HepG2 (cell line): Measurements from ENCODE around the gene FANCG. TPM values are rescaled to one million over a fixed set of nuclear protein-coding genes. Genes with fewer than 3 reads are reported as not detected.

Experiments
- CHD4 ChIP-seq: fragments of 200-600 bp; sonication (generic); IDR thresholded peaks from 2 replicates; pipeline ENCODE4 v1.7.0; 2017; ENCODE audit warnings: mild to moderate bottlenecking, low read length, borderline replicate concordance
- KLF6 ChIP-seq: IDR thresholded peaks from 2 replicates; pipeline ENCODE4 v1.8.0; 2016; ENCODE audit warnings: missing biosample characterization, missing genetic modification reagents
- PAWR ChIP-seq: sonication (generic); formaldehyde crosslinking; IDR thresholded peaks from 2 replicates; pipeline ENCODE4 v1.4.0; 2020; ENCODE audit warnings: missing genetic modification reagents, mild to moderate bottlenecking, borderline replicate concordance
- REL ChIP-seq: sonication (generic); formaldehyde crosslinking; conservative IDR thresholded peaks from 2 replicates; pipeline ENCODE4 v1.8.0; 2022; ENCODE audit warnings: mild to moderate bottlenecking, missing genetic modification reagents, moderate library complexity
- RELA ChIP-seq: sonication (generic); formaldehyde crosslinking; IDR thresholded peaks from 2 replicates; pipeline ENCODE4 v1.4.0; 2020; ENCODE audit warnings: missing genetic modification reagents
- RFXANK ChIP-seq: IDR thresholded peaks from 2 replicates; pipeline ENCODE4 v1.6.1; 2016
- ZFYVE20 ChIP-seq: sonication (generic); formaldehyde crosslinking; IDR thresholded peaks from 2 replicates; pipeline ENCODE4 v1.8.0; 2023; ENCODE audit warnings: low read depth, mild to moderate bottlenecking, moderate library complexity, missing genetic modification reagents, borderline replicate concordance
- ZNF251 ChIP-seq: sonication (generic); formaldehyde crosslinking; IDR thresholded peaks from 2 replicates; pipeline ENCODE4 v1.9.0; 2021; ENCODE audit warnings: mild to moderate bottlenecking, missing genetic modification reagents
- ZNF383 ChIP-seq: sonication (generic); formaldehyde crosslinking; IDR thresholded peaks from 2 replicates; pipeline ENCODE4 v1.4.0; 2020; ENCODE audit warnings: missing genetic modification reagents, mild to moderate bottlenecking, borderline replicate concordance
- ZNF616 ChIP-seq: sonication (generic); formaldehyde crosslinking; IDR thresholded peaks from 2 replicates; pipeline ENCODE4 v1.5.0; 2020; ENCODE audit warnings: low read depth, mild to moderate bottlenecking, missing genetic modification reagents
- polyA plus RNA-seq, 8 experiments: library from polyadenylated mRNA; depleted of rRNA in 3 of 8; stranded (reverse) in 7 of 8; unstranded in 1 of 8; fragments of >200 nt; fragmentation: Illumina TruSeq in 4 of 8; extraction: Trizol in 4 of 8; gene quantifications; 2 replicates each; pipeline versions ENCODE4 v1.2.1 to v1.2.3, GENCODE V29; 2011 to 2016; ENCODE audit warnings: low read depth in 4 of 8, missing spikeins in 1 of 8, mixed read lengths in 1 of 8; ENCODE audit not compliant: insufficient read depth in 1 of 8
- total RNA-seq, 5 experiments: library from RNA; depleted of rRNA; stranded (reverse); fragments of >200 nt; fragmentation: Illumina TruSeq; extraction: Trizol; gene quantifications; 2 replicates each; pipeline ENCODE4 v1.2.3, GENCODE V29; 2016; ENCODE audit warnings: low read depth in 1 of 5
- TF ChIP-seq, protein P1 (sequence below): fragments of 450-650 bp; IDR thresholded peaks from 2 replicates; pipeline ENCODE4 v1.6.1; 2017; ENCODE audit warnings: mild to moderate bottlenecking
- TF ChIP-seq, protein P2 (sequence below): sonication (generic); formaldehyde crosslinking; IDR thresholded peaks from 2 replicates; pipeline ENCODE4 v1.9.0; 2021; ENCODE audit warnings: mild to moderate bottlenecking, missing genetic modification reagents
- TF ChIP-seq, protein P3 (sequence below): sonication (generic); formaldehyde crosslinking; IDR thresholded peaks from 2 replicates; pipeline ENCODE4 v1.5.0; 2020; ENCODE audit warnings: mild to moderate bottlenecking, missing genetic modification reagents
- TF ChIP-seq, protein P4 (sequence below): IDR thresholded peaks from 2 replicates; pipeline ENCODE4 v1.6.1; 2016; ENCODE audit warnings: control low read depth

FANCG gene
- total and polyA plus RNA-seq, 2 of the 13 experiments (the other 11 are each of a cell fraction or from before 2014, with no cell fraction given) = 14.4 to 45.1 TPM

DNA sequence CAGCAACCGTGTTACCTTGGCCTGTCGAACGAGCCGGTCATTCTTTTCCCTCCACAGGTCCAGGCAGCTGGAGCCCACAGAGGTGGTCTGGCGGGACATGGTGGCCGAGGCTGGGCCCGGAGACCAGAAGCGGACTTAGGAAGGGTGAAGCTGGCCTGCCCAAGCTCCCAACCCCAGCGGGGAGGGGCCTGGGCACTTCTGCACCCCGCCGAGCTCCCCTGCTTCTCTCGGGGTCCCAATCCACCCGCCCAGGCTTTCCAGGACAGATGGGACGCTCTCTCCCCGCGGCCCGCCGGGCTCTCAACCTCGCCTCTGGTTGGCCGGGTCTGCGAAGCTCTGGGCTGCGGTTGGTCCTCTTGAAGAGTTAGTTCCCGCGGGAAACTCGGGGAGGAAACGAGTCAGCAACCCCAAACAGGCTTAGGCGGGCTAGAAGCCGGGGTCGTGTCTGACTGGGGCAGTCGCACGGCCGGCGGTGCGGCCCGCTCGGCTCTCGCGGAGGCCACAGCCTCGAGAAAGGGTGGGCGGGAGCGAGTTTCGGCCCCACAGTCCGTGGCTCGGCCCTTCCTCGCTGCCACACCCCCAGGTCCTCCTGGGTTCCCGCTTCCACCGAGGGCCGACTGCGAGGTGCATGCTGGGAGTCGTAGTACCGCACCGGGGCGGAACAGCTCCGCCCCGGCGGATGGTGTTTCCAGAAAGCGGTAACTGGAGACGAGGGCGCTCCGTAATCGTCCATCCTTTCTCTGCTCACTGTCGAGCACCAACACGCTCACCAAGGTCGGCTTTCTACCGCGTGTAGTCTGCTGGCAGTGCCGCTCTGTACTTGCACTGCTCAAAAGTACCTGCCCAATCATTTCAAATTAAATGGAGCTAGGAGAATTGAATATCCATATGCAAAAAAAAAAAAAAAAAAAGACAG, at the start of gene FANCG (continued):
- TF ChIP-seq, protein P1, sequence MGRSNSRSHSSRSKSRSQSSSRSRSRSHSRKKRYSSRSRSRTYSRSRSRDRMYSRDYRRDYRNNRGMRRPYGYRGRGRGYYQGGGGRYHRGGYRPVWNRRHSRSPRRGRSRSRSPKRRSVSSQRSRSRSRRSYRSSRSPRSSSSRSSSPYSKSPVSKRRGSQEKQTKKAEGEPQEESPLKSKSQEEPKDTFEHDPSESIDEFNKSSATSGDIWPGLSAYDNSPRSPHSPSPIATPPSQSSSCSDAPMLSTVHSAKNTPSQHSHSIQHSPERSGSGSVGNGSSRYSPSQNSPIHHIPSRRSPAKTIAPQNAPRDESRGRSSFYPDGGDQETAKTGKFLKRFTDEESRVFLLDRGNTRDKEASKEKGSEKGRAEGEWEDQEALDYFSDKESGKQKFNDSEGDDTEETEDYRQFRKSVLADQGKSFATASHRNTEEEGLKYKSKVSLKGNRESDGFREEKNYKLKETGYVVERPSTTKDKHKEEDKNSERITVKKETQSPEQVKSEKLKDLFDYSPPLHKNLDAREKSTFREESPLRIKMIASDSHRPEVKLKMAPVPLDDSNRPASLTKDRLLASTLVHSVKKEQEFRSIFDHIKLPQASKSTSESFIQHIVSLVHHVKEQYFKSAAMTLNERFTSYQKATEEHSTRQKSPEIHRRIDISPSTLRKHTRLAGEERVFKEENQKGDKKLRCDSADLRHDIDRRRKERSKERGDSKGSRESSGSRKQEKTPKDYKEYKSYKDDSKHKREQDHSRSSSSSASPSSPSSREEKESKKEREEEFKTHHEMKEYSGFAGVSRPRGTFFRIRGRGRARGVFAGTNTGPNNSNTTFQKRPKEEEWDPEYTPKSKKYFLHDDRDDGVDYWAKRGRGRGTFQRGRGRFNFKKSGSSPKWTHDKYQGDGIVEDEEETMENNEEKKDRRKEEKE = no peak
- TF ChIP-seq, protein P2, sequence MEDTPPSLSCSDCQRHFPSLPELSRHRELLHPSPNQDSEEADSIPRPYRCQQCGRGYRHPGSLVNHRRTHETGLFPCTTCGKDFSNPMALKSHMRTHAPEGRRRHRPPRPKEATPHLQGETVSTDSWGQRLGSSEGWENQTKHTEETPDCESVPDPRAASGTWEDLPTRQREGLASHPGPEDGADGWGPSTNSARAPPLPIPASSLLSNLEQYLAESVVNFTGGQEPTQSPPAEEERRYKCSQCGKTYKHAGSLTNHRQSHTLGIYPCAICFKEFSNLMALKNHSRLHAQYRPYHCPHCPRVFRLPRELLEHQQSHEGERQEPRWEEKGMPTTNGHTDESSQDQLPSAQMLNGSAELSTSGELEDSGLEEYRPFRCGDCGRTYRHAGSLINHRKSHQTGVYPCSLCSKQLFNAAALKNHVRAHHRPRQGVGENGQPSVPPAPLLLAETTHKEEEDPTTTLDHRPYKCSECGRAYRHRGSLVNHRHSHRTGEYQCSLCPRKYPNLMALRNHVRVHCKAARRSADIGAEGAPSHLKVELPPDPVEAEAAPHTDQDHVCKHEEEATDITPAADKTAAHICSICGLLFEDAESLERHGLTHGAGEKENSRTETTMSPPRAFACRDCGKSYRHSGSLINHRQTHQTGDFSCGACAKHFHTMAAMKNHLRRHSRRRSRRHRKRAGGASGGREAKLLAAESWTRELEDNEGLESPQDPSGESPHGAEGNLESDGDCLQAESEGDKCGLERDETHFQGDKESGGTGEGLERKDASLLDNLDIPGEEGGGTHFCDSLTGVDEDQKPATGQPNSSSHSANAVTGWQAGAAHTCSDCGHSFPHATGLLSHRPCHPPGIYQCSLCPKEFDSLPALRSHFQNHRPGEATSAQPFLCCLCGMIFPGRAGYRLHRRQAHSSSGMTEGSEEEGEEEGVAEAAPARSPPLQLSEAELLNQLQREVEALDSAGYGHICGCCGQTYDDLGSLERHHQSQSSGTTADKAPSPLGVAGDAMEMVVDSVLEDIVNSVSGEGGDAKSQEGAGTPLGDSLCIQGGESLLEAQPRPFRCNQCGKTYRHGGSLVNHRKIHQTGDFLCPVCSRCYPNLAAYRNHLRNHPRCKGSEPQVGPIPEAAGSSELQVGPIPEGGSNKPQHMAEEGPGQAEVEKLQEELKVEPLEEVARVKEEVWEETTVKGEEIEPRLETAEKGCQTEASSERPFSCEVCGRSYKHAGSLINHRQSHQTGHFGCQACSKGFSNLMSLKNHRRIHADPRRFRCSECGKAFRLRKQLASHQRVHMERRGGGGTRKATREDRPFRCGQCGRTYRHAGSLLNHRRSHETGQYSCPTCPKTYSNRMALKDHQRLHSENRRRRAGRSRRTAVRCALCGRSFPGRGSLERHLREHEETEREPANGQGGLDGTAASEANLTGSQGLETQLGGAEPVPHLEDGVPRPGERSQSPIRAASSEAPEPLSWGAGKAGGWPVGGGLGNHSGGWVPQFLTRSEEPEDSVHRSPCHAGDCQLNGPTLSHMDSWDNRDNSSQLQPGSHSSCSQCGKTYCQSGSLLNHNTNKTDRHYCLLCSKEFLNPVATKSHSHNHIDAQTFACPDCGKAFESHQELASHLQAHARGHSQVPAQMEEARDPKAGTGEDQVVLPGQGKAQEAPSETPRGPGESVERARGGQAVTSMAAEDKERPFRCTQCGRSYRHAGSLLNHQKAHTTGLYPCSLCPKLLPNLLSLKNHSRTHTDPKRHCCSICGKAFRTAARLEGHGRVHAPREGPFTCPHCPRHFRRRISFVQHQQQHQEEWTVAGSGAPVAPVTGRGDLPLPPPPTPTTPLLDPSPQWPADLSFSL (CRISPR knock-in tag) = no peak
- no peak for TF ChIP-seq RFXANK
- TF ChIP-seq RELA (CRISPR knock-in tag) = no peak
- TF ChIP-seq ZNF251 (CRISPR knock-in tag) = no peak
- TF ChIP-seq PAWR (CRISPR knock-in tag) = no peak
- TF ChIP-seq ZFYVE20 (CRISPR knock-in tag) = no peak
- TF ChIP-seq, protein P3, sequence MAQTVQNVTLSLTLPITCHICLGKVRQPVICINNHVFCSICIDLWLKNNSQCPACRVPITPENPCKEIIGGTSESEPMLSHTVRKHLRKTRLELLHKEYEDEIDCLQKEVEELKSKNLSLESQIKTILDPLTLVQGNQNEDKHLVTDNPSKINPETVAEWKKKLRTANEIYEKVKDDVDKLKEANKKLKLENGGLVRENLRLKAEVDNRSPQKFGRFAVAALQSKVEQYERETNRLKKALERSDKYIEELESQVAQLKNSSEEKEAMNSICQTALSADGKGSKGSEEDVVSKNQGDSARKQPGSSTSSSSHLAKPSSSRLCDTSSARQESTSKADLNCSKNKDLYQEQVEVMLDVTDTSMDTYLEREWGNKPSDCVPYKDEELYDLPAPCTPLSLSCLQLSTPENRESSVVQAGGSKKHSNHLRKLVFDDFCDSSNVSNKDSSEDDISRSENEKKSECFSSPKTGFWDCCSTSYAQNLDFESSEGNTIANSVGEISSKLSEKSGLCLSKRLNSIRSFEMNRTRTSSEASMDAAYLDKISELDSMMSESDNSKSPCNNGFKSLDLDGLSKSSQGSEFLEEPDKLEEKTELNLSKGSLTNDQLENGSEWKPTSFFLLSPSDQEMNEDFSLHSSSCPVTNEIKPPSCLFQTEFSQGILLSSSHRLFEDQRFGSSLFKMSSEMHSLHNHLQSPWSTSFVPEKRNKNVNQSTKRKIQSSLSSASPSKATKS = no peak
- TF ChIP-seq ZNF383 (CRISPR knock-in tag) = no peak
- 0 out of 2 replicates have a peak, but pooled peaks have one; percentile 56 for TF ChIP-seq REL
- no peak for TF ChIP-seq ZNF616
- no peak for TF ChIP-seq CHD4
- TF ChIP-seq, protein P4, sequence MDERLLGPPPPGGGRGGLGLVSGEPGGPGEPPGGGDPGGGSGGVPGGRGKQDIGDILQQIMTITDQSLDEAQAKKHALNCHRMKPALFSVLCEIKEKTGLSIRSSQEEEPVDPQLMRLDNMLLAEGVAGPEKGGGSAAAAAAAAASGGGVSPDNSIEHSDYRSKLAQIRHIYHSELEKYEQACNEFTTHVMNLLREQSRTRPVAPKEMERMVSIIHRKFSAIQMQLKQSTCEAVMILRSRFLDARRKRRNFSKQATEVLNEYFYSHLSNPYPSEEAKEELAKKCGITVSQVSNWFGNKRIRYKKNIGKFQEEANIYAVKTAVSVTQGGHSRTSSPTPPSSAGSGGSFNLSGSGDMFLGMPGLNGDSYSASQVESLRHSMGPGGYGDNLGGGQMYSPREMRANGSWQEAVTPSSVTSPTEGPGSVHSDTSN (CRISPR knock-in tag) = no peak
- TF ChIP-seq KLF6 (CRISPR knock-in tag) = 0 out of 2 replicates have a peak, but pooled peaks have one; percentile 28
